SU-DHL-6 (cell line): ENCODE results near the gene SLC16A12.

ENCODE experiments used
- CTCF ChIP-seq: fragments of 200-600 bp; sonication (generic); IDR thresholded peaks from one replicate; pipeline ENCODE4 v1.5.1; 2017; ENCODE audit warnings: antibody characterized with exemption, mild to moderate bottlenecking, low read length, moderate library complexity; ENCODE audit not compliant: insufficient read depth, poor library complexity, severe bottlenecking
- EZH2phosphoT487 ChIP-seq: fragments of 200-600 bp; sonication (generic), shearing (Covaris generic); conservative IDR thresholded peaks from 2 replicates; pipeline ENCODE4 v1.6.1; 2018; ENCODE audit warnings: mild to moderate bottlenecking, antibody characterized with exemption, low read length, moderate library complexity, mixed read lengths

GRCh38 chr10:89428877-89429276, 106.5 kb downstream of the SLC16A12 start:
- TF ChIP-seq CTCF (no peak), EZH2phosphoT487 (no peak)
